ENCODE data around the gene FMO2. TPM values are rescaled to one million over a fixed set of nuclear protein-coding genes. Genes with fewer than 3 reads are reported as not detected.

Gene FMO2
- polyA plus RNA-seq, 1 donor (not counting 4 experiments of a cell fraction or from before 2014, with no cell fraction given): 0.05 TPM

GRCh38 chr1:171258429-171258828 lies 73.3 kb downstream of the FMO2 start:
- Histone ChIP-seq H3K36me3 (ENCODE audit: control insufficient read depth in 2 of 2, extremely low read depth in 1 of 2, insufficient read depth in 2 of 2, low read length in 2 of 2) (no peaks in the 10 kb centered on the region), H3K27ac (ENCODE audit: control insufficient read depth, insufficient read depth, low read length) (no peak overlapping the region), H3K9ac (ENCODE audit: control insufficient read depth, extremely low read depth, insufficient read depth, low read length) (no peak overlapping the region), H3K79me2 (ENCODE audit: control insufficient read depth, insufficient read depth, low read length) (no peaks in the 10 kb centered on the region), H3K4me1 (ENCODE audit: control insufficient read depth, extremely low read depth, insufficient read depth, low read length) (peaks cover 39% of the 10 kb centered on the region), H2AFZ (ENCODE audit: control insufficient read depth, low read length) (no peak overlapping the region), H3K4me3 (ENCODE audit: control insufficient read depth in 2 of 3, extremely low read depth in 1 of 3, insufficient read depth in 2 of 3, low read depth in 1 of 3, low read length in 3 of 3) (no peak overlapping the region), H3K9me1 (ENCODE audit: control insufficient read depth, extremely low read depth, insufficient read depth, low read length) (no peaks in the 10 kb centered on the region), H3K4me2 (ENCODE audit: control insufficient read depth, extremely low read depth, insufficient read depth, low read depth, low read length) (no peak overlapping the region), H3K27me3 (ENCODE audit: control insufficient read depth, extremely low read depth, insufficient read depth, low read length) (no peaks in the 10 kb centered on the region), H3K9me3 (ENCODE audit: control insufficient read depth, low read depth, low read length) (no peaks in the 10 kb centered on the region), H4K20me1 (ENCODE audit: control insufficient read depth, extremely low read depth, insufficient read depth, low read length) (no peaks in the 10 kb centered on the region)
- TF ChIP-seq EZH2 (IDR thresholded peaks at IDR 0.05; ENCODE audit: low read length) (no peak), CTCF (optimal IDR thresholded peaks at IDR 0.05 in 1 of 3, IDR thresholded peaks at IDR 0.05 in 1 of 3, conservative IDR thresholded peaks at IDR 0.05 in 1 of 3; ENCODE audit: extremely low read depth in 1 of 3, insufficient read depth in 2 of 3, low read length in 3 of 3) (no peak)
- FAIRE-seq: no peak
- no peak for DNase-seq (ENCODE audit: low read depth, low spot score)
- dilution Hi-C loops (cut with MboI; ENCODE audit: extremely low pct_ligation_motif_present, low sequenced_read_pairs): no loop called here

- H3K27me3 ChIP-seq (ENCODE audit: control insufficient read depth, extremely low read depth, insufficient read depth, low read length): no peaks in the 10 kb centered on the region
- TF ChIP-seq EZH2 (IDR thresholded peaks at IDR 0.05; ENCODE audit: low read length): no peak
- no peak for TF ChIP-seq CTCF (optimal IDR thresholded peaks at IDR 0.05 in 1 of 3, IDR thresholded peaks at IDR 0.05 in 1 of 3, conservative IDR thresholded peaks at IDR 0.05 in 1 of 3; ENCODE audit: extremely low read depth in 1 of 3, insufficient read depth in 2 of 3, low read length in 3 of 3)
- H4K20me1 ChIP-seq (ENCODE audit: control insufficient read depth, extremely low read depth, insufficient read depth, low read length): no peaks in the 10 kb centered on the region
- no peak overlapping the region for H3K4me2 ChIP-seq (ENCODE audit: control insufficient read depth, extremely low read depth, insufficient read depth, low read depth, low read length)
- dilution Hi-C loops (cut with MboI; ENCODE audit: extremely low pct_ligation_motif_present, low sequenced_read_pairs): no loop called here
- no peaks in the 10 kb centered on the region for H3K9me1 ChIP-seq (ENCODE audit: control insufficient read depth, extremely low read depth, insufficient read depth, low read length)
- DNase-seq (ENCODE audit: low read depth, low spot score): no peak
- no peak overlapping the region for H3K4me3 ChIP-seq (ENCODE audit: control insufficient read depth in 2 of 3, extremely low read depth in 1 of 3, insufficient read depth in 2 of 3, low read depth in 1 of 3, low read length in 3 of 3)
- no peak overlapping the region for H3K9ac ChIP-seq (ENCODE audit: control insufficient read depth, extremely low read depth, insufficient read depth, low read length)
- H3K79me2 ChIP-seq (ENCODE audit: control insufficient read depth, insufficient read depth, low read length): no peaks in the 10 kb centered on the region
- no peak overlapping the region for H2AFZ ChIP-seq (ENCODE audit: control insufficient read depth, low read length)
- H3K27ac ChIP-seq (ENCODE audit: control insufficient read depth, insufficient read depth, low read length): no peak overlapping the region
- no peak for FAIRE-seq
- H3K36me3 ChIP-seq (ENCODE audit: control insufficient read depth in 2 of 2, extremely low read depth in 1 of 2, insufficient read depth in 2 of 2, low read length in 2 of 2): no peaks in the 10 kb centered on the region
- no peaks in the 10 kb centered on the region for H3K9me3 ChIP-seq (ENCODE audit: control insufficient read depth, low read depth, low read length)
- peaks cover 39% of the 10 kb centered on the region for H3K4me1 ChIP-seq (ENCODE audit: control insufficient read depth, extremely low read depth, insufficient read depth, low read length)
Observed at GRCh38 chr1:171258943-171259342, 73.8 kb downstream of the FMO2 start.

Small RNAs within 50 kb of the gene (small RNA-seq; reads per million reads assigned to genes)
- gene RF00019 (ENCODE audit: insufficient read length in 3 of 3, low read depth in 3 of 3, low replicate concordance in 1 of 3): 0 reads per million in 3 experiments

Other genes with a start within 250 kb of the FMO2 start
- 0.04 to 0.07 TPM (median 0.05 TPM) in 3 replicates for gene MROH9, start 249.8 kb upstream of the FMO2 start, polyA plus RNA-seq
- not detected in 3 replicates for gene FMO3, start 94.4 kb upstream of the FMO2 start, polyA plus RNA-seq
- gene FMO1, start 63.2 kb downstream of the FMO2 start, polyA plus RNA-seq: 0.07 to 0.17 TPM in 2 of 3 replicates, not detected in the other
- gene FMO4, start 128.9 kb downstream of the FMO2 start, polyA plus RNA-seq: 2.9 to 6.2 TPM (median 4.7 TPM) in 3 replicates